ENCODE data around the gene GLTP.

GRCh38 chr12:109879351-109880042, 844 bp downstream of the GLTP start:
- TF ChIP-seq MAX (IDR thresholded peaks at IDR 0.05; ENCODE audit: low read depth, low read length) (no peak), CTCF (IDR thresholded peaks at IDR 0.05; ENCODE audit: low read depth, low read length) (no peak), POLR2A (IDR thresholded peaks at IDR 0.05; ENCODE audit: extremely low read depth, insufficient read length) (no peak)

All from NB4 (cell line).